GM18508 (cell line): ENCODE results near the gene MAML2.

Experiments
- ATAC-seq: cut with Tn5 transposase; IDR thresholded peaks from one replicate; pipeline ENCODE4 v1.9.1; 2021; ENCODE audit warnings: moderate number of reproducible peaks; ENCODE audit not compliant: insufficient read depth, unreplicated experiment

Gene MAML2

GRCh38 chr11:96256215-96257011, 86.6 kb downstream of the MAML2 start:
- no peak for ATAC-seq

DNA sequence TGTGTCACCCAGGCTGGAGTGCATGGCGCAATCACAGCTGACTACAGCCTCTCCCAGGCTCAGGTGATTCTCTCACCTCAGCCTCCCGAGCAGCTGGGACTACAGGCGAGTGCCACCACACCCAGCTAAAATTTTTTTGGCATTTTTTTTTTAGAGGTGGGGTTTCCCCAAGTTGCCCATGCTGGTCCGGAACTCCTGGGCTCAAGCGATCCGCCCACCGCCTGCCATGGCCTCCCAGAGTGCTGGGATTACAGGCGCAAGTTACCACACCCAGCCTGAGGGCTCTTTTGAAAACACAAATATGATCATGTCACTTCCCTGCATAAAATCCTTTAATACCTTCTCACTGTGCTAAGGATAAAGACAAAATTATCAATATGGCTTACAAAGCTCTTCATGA, 88.1 kb downstream of the MAML2 start:
- ATAC-seq, result no peak

GRCh38 chr11:96254087-96254486, 88.9 kb downstream of the MAML2 start:
- ATAC-seq, result no peak

GRCh38 chr11:96246718-96247552, 96.1 kb downstream of the MAML2 start:
- ATAC-seq, result no peak

DNA sequence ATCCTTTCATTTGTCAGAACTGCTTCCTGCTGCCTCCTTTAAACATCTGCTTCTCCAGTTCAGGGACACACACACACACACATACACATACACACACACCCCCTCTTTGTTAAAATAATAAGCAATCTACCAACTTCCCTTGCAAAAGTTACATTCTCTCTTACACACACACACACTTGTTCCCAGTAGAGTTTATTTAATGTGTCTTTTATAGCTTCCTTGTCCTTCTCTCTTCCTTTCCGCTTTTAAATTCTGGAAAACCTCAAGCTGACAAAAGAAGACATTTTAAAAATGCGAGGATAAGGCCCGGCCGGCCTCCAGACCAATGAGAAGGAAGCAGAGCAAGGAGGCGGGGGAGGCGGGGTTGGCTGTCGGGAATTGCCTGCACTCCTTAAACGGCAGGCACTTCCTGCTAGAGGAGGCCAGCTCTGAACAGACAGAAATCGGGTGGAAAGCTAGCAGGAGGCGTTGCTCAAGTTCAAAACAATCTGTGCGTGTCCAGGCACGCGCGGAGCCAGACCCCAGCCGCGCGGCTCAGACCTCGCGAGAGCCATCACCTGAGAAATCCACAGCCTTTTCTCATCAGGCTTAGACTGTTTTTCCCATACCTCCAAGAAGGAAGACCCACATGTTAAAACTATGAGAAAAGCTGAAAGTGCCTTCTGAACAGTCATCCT, 99.9 kb downstream of the MAML2 start:
- peak; percentile 90 for ATAC-seq

GRCh38 chr11:96242191-96242847, 100.7 kb downstream of the MAML2 start:
- ATAC-seq, result no peak

DNA sequence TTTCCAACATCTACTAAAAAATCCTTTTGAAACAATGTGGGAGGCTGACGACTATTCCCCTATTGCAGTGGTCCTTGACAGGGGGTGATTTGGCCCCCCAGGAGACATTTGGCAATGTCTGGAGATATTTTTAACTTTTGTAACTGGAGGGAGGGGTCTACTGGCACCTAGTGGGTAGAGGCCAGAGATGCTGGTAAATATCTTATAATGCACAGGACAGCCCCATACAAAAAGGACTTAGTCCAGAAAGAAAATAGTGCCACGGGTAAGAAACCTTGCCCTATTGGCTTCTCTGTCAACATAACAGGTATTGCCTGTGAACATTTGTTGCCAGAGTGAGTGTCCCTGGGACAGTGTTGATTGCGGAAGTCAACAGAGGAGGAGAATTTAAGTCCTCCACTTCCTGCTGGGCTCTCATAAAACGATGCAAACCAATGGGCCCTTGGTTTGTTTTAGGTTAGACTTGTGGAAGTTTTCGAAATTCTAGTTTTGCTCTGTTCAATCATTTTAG, 101.6 kb downstream of the MAML2 start:
- no peak for ATAC-seq

DNA sequence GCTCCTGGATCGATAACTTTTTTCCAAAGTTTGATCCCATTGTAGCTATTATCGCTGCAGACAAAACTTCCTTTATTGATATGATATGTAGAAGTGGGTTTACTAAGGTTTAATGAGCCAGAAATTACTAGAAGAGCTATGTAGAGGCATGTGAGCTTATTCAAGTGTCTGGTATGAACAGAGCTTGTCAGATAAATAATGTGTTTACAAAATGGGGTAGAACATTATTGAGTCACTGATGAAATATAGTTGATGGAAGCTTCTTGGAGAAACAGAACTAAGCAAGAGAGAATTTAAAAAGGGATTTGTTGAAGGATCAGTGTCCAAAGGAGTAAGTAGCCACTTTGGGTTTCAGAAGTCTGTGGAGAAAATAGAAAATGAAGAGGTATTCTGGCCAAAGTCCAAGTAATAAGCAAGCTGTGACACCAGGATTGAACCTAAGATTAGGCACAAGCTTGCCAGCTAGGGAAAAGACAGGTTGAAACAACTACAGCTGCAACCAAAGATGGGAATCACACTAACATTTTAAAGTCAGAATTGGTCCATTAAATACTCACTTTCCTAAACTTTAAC, 104.3 kb downstream of the MAML2 start:
- no peak for ATAC-seq

GRCh38 chr11:96237766-96238266, 105.2 kb downstream of the MAML2 start:
- no peak for ATAC-seq

GRCh38 chr11:96235751-96236150, 107.2 kb downstream of the MAML2 start:
- ATAC-seq, result peak; percentile 95

DNA sequence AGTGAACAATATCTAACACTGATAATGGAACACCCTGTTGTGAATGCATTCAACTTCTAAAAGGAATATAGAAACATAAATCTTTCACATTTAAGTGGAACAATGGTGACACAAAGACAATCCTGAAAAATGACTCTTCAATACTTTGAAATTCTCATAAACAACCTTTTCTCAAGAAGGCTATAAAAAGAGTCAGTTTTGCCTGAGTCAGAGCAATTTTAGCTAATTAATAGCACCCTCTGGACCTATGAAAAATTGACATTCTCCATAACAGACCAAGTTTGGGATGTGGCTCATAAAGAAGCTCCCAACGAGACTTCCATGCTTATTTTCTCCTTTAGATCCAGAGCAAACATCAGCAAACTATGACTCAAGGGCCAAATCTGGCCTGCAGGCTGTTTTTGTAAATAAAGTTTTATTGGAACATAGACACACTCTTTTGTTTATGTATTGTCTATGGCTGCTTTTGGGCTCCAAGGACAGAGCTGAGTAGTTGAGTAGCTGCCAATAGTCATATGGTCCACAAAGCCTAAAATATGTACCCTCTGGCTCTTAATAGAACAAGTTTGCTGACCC, 108.0 kb downstream of the MAML2 start:
- ATAC-seq, result no peak

- no peak for ATAC-seq
Measured at GRCh38 chr11:96232132-96232531, 110.9 kb downstream of the MAML2 start.

GRCh38 chr11:96230686-96231085, 112.3 kb downstream of the MAML2 start:
- no peak for ATAC-seq

DNA sequence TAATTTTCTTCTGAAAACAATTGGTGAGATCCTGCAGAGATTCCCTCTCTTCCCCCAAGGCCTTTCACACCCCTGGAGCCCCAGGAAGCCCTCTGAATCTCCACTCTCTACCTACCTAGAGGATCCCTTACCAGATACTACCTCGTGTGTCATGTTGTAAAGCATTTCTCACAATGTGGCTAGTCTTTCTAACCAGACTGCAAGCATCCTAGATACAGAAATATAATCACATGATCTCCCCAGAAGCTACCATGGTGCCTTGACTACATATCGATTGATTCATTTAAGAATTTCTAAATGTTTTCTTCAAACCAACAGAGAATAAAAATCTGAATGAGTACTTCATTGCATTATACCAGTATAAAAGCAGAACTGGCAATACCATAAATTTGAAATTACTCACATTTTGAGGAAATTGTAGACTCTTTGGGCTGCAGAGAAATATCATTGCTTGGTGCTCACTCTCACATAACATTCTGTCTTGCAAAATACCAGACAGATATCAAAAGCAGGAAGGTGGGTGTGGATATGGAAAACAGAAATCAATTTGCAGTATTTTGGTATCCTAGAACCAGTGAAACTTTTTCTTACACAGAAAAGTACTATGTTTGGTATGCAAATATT, 113.5 kb downstream of the MAML2 start:
- no peak for ATAC-seq

- no peak for ATAC-seq
Measured at GRCh38 chr11:96228910-96229309, 114.1 kb downstream of the MAML2 start.

- ATAC-seq, result no peak
Measured at GRCh38 chr11:96228473-96228891, 114.5 kb downstream of the MAML2 start.

DNA sequence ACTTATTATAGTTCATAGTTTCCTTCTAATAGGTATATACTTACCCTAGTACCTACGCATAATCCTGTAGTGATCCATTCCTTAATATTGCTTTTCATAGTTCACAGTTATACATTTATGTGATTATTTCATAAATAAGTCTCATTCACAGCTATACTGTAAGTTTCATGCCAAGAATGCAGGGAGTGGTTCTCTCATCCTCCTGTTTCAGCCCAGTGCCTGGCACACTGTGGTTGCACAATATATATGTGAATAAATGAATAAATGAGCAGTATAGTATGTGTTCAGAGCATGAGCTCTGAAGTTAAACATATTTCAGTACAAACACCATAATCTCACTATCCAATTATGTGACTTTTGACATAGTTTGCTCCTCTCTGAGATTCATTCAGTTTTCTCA, 115.8 kb downstream of the MAML2 start:
- ATAC-seq, result no peak

DNA sequence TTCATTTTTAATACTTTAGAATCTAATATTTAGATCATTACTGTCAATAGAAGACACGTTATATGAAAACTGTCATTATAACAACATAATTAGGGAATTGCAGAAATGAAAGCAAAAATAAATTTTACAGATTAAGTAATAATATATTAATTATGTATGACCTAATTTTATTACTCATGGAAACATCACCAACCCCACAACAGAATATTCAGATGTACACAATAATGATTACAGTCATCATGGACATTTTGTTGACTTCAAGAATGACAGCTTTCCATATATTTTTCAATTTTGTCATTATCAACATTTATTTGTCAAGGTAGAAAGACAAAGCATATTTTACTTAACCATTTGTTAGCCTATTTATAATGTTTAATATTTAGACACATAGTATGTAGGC, 119.9 kb downstream of the MAML2 start:
- ATAC-seq, result no peak

GRCh38 chr11:96222102-96222501, 120.9 kb downstream of the MAML2 start:
- no peak for ATAC-seq
